ENCODE measurements around the gene ROR1.

The ROR1 gene

GRCh38 chr1:63859480-63860275, 85.9 kb downstream of the ROR1 start:
- no peak for DNase-seq

- no peak for DNase-seq
These were observed 87.4 kb downstream of the ROR1 start for GRCh38 chr1:63861052-63861691.

GRCh38 chr1:63863145-63863544, 89.3 kb downstream of the ROR1 start:
- DNase-seq: no peak

GRCh38 chr1:63864224-63864641, 90.4 kb downstream of the ROR1 start:
- DNase-seq: no peak

DNA sequence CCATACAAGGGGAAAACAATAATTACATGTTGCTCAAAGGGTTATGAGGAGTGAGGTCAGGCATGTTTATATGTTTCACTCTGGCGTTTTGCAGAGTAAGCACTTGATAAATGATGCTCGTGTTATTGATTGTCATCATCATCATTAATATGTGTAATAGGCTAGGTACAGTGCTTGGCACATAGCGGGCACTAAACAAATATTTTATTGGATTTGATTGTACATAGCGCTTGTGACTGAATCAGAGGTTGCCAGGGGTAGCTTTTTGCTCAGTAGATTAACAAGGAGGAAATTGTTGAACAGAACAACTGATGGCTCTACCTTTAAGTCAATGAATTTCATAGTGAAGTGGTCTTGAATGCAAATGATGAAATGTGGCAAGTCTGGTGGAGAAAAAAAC, 91.7 kb downstream of the ROR1 start:
- no peak for DNase-seq

DNA sequence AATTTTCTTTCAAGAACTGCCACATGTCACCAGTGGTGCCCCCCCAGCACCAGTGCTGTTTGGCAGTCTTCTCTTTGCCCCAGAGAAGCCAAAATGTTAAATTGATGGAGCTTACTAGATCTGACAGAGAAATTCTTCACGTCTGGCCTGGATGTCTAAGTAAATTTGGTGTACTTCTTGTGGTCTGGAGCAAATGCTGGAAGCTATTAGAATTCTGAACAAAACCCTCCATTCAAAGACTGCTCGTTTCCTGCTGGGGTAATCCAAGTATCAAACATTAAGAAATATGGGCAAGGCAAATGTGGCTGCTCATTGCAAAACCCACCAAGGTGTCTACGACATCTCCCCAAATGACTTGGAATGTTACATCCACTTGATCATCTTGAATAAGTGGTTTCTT, 92.3 kb downstream of the ROR1 start:
- DNase-seq: no peak

DNA sequence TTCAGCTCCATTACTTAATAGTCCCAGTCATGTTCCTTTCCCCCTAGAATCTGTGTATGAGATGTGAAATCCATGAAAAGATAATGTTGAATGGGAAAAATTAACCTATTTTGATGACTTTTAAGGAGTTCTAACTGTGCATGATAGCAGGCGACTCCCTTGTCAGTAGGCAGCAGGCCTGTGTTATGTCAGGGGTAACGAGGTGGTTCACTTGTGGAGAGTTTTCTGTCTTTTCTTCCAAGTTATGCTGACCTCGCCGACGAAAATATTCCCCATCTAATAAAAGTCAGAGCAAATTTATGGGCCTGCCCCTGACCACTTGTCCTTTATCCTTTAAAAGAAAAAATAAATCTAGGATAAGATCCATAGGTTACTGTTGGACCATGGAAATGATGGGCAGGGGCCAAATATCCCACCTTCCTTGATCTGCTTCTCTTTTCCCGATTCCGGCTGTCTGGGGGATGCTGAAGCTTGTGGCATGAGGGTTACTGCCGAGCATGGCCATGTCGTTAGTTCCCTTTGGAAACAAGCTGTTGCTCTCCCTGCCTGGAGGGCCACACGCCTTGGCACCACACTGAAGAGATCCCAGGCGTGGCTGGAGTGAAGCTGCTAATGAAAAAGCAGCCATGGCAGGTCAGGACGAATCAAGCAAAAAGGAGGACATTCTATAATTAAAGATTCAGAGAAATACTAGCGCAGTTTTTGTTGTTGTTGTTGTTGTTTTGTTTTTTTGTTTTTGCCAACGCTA, 93.8 kb downstream of the ROR1 start:
- DNase-seq: no peak

DNA sequence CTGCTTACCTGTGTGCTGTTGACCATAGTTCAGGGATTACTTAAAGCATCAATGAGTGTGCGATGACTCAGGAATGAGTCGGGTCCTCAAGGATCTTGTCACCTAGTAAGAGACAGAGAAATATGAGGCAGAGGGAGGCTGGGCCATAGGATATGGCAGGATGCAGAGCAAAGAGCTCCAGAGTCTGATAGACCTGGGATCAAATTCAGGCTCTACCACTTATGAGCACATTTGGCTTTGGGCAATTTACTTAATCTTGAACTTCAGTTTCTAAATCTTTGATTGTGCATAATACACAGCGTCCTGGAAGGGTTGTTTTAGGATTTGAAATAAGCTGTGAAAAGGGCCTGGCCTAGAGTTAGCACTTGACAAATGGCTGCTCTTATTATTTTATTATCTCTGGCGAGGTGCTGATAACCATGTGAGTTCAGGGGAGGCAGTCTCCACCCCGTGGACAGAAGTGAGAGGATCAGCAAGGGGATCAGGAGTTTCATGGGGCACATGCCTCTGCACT, 94.5 kb downstream of the ROR1 start:
- DNase-seq: no peak

DNA sequence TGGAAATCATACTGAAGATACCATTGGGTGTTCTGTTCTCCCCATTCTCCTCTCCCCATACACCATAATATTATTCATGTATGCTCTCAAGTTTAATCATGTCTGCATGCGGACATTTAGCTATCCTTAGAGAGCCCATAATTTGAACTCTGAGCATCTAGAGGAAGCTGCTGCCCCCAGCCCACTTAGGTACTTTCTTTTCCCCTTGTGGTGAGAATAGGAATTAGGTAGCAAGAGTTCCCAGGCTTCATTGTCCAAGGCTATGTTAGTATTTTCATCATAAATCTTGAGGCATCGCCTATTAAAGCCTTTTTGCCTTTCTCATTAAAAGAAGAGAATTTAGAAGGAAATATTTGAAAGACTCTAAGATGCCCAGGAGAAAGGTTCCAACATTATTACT, 96.3 kb downstream of the ROR1 start:
- no peak for DNase-seq

GRCh38 chr1:63871463-63871862, 97.6 kb downstream of the ROR1 start:
- no peak for DNase-seq

DNA sequence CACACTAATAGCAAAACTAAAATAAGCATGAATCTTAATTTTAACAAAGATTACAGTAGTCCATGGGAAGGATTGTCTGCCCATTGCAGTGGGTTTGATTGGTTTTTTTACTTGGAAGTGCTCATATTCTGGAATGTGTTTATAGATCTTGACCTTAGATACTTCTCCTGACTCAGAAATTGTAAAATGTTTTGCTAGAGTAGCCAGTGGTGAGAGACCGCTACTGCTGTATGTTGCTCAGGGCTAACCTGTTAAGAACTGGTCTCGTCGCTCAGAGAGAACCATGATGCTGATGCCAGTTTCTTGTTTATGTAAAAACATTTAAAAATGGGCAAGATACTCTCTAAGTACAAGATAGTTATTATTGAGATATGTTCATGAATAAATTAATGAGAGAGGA, 99.9 kb downstream of the ROR1 start:
- no peak for DNase-seq

DNA sequence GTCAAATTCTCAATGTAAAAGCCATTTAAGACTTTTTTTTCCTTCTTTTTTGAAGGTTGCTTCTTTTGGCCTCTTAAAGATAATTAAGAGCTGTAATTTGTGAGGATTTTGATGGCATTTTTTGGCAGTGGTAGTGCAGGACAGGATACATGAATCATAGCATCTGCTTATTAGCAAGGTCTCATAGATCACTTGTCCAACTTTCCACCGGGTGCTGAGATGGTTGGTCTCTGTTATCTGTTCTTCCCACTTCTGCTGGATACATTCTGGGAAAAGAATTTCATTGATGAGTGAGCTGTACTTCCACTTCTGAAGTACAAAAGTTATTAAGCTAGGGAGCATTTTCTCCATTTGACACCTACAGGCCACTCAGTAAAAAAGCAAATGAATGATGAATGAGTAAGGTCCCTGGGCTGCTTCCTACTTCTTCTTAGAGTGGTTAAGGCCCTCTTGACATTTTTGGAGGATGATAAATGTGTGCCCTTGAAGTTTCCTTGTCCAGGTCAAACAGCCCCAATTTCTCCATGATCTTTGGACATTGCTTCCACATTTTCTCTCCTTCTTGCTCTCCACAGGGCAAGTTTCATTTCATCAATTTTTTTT, 100.6 kb downstream of the ROR1 start:
- no peak for DNase-seq

DNA sequence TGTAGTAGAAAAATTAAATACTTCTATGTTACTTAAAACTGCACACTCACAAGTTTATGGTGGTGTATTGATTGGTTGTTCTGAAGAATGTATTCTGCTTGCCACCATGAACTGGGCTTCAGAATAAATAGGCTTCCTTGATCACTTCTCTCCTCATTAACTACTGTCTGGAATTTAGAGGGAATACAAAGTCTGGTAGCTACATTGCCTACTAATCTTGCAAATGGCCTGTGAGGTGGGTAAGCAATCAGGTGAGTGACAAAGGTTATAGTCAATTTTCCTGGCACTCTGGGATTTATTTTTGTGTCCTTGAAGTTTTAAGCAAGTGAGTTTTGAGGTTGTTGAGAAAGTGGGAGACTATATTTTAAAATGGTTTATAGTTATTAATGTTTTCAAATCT, 101.8 kb downstream of the ROR1 start:
- no peak for DNase-seq

- DNase-seq: no peak
These were observed 103.4 kb downstream of the ROR1 start for GRCh38 chr1:63877021-63877767.

DNA sequence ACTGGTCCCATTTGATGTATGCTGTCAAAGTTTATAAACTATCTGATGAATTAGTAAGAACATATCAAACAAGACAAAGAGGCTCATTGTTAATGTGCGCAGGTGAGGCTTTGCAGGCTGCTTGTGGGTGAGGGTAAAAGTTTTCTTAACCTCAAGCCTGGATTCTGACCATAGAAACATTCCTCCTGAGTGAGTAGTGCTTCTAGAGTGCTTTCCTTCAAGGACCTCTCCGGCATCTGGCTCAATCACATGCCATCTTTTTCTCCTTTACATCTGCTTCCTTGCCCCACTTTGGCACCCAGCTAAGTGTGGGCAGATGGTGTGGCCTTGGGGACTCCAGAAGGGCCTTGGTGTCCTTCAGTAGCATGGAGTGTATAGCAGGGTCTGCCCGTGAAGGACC, 104.0 kb downstream of the ROR1 start:
- no peak for DNase-seq

DNA sequence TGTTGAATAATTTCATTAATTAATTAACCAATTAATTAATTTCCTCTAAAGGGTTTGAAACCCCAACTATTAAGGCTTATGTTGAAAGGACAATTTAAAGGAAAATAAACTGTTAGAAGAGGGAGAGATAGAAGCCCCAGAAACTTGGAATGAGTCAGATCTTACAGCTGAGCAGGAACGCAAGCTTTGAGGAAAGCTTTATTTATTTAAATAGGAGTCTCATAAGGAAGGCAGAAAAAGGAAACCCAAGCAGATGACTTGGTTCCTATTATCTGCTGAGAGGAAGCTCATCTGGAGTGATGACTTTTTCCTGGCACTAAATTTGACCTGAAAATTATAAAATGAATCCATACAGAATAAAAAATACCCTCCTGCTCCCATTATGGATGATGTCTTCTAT, 105.1 kb downstream of the ROR1 start:
- no peak for DNase-seq

- DNase-seq: no peak
These were observed 107.2 kb downstream of the ROR1 start for GRCh38 chr1:63880958-63881576.

- DNase-seq: no peak
These were observed 108.4 kb downstream of the ROR1 start for GRCh38 chr1:63882048-63882704.

- DNase-seq: no peak
These were observed 109.8 kb downstream of the ROR1 start for GRCh38 chr1:63883494-63884235.

DNA sequence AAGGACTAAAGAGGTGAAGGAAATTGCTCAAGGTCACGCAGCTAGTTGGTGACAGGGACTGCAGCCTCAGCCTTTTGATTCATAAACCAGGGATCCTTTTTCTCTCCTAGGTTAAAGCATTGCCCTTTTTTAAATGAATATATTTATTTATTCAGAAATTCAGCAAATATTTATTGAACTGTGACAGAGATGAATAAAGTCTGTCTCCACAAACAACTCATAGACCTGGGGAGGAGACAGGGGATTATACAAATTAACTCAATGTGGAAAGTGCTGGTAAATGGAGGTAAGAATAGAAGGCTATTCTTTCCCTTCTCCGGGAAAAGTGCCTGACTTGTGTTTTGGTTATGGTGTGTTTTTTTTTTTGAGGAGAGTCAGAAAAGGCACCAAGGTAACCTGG, 110.7 kb downstream of the ROR1 start:
- no peak for DNase-seq

DNA sequence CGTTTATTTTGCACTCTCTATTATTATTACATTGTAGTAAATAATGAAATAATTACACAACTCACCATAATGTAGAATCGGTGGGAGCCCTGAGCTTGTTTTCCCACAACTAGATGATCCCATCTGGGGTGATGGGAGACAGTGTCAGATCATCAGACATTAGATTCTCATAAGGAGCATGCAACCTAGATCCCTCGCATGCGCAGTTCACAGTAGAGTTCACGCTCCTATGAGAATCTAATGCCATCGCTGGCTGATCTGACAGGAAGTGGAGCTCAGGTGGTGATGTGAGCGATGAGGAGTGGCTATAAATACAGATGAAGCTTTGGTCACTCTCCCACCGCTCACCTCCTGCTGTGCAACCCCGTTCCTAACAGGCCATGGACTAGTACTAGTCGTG, 112.1 kb downstream of the ROR1 start:
- DNase-seq: no peak

Data from suppressor macrophage treated with lipopolysaccharide for 4 hours (primary cell).